GM21786 (cell line): Measurements from ENCODE around the gene RAB11FIP4.
"Not testable (repeated sequence)": the region's sequence is repeated elsewhere in the genome, so short reads cannot be mapped to it uniquely, and the experiment has no call there.

Experiments
- ATAC-seq: cut with Tn5 transposase; IDR thresholded peaks from one replicate; pipeline ENCODE4 v1.9.1; 2021; ENCODE audit not compliant: unreplicated experiment

RAB11FIP4 gene, protein sequence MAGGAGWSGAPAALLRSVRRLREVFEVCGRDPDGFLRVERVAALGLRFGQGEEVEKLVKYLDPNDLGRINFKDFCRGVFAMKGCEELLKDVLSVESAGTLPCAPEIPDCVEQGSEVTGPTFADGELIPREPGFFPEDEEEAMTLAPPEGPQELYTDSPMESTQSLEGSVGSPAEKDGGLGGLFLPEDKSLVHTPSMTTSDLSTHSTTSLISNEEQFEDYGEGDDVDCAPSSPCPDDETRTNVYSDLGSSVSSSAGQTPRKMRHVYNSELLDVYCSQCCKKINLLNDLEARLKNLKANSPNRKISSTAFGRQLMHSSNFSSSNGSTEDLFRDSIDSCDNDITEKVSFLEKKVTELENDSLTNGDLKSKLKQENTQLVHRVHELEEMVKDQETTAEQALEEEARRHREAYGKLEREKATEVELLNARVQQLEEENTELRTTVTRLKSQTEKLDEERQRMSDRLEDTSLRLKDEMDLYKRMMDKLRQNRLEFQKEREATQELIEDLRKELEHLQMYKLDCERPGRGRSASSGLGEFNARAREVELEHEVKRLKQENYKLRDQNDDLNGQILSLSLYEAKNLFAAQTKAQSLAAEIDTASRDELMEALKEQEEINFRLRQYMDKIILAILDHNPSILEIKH

DNA sequence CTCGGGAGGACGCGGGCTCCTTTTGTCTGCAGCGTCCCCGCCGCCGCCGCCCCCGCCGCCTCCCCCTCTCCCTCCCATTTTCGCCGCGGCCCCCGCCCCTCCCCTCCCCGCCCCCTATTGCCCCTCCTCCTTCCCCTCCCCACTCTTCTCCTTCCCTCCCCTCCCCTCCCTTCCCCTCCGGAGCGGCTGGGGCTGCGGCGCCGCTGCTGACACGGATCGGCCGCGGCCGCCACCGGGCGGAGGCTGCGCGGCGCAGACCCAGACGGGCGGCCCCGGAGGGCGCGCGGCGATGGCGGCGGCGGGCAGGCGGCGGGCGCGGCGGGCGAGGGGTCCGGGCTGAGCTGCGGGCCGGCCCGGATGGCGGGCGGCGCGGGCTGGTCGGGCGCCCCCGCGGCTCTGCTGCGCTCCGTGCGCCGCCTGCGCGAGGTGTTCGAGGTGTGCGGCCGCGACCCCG, at the start of gene RAB11FIP4:
Gene RAB11FIP4 (plus strand): TSS at position 180 of the 454 bp plus-strand sequence. CDS start 178 bp downstream, at position 358.
- no peak for ATAC-seq

DNA sequence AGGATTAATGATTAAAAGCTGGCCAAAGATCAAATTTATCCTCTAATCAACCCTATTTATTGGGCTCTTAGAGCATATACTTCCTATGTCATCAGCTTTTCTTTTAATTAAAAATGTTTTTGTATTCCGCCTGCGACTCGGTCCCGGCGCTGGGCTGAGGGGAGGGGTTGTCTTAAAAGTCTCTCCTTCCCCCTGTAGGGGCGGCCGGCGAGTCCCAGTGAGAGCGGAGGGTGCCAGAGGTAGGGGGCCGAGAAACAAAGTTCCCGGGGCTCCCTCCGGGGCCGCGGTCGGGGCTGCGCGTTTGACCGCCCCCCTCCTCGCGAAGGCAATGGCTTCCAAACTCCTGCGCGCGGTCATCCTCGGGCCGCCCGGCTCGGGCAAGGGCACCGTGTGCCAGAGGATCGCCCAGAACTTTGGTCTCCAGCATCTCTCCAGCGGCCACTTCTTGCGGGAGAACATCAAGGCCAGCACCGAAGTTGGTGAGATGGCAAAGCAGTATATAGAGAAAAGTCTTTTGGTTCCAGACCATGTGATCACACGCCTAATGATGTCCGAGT, 46.2 kb upstream of the RAB11FIP4 start:
- not testable (repeated sequence) for ATAC-seq

DNA sequence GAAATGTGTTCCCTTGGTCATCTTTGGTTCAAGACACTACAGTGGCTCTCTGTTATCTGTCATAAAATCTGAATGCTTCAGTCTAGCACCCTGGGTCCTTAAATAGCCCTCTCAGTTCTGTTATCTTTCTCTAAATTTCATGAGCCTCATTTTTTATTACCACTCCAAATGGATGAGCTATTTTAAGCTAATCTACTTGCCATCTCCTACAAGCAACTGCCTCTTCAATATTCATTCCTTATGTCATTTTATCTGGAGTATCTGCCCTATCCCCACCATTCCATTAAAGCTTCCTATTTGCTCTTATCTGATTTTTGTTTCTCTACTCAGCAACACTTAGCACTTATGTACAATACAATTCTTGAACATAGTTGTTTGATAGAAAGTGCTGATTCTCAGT, 42.0 kb upstream of the RAB11FIP4 start:
- no peak for ATAC-seq

DNA sequence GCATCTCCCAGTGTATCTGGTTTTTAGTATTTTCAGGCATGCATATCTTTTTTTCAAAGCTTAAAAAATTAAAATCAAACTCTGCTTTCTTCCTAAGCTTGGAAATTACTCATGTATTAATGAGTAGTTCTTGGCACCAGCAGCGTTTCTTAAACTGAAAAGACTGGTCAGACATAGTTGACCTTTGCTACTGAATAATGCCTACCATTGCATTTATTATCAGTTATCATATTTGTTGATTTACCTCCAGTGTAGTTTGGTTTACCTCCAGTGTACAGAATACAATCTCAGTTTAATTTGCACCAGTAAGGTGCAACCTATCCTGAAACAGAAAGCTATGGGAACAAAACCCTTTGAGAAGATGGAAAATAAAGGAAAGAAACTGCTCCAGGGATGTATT, 35.5 kb upstream of the RAB11FIP4 start:
- ATAC-seq = no peak

DNA sequence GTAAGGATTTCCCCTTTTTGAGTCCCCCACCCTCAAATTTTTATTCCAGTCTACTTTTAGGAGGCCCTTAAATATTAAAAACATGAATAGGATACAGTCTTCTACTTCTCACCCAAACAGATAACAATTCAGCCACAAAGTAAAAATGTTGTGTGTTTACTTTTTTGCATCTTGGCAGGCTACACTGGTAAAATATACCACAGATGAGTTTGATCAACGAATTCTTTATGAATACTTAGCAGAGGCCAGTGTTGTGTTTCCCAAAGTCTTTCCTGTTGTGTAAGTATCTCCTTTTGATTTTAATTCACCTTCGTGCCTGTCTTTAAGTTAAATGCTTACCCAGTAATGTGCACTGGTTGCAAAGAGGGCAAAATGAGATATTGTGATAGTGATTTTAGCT, 34.4 kb upstream of the RAB11FIP4 start:
- no peak for ATAC-seq

DNA sequence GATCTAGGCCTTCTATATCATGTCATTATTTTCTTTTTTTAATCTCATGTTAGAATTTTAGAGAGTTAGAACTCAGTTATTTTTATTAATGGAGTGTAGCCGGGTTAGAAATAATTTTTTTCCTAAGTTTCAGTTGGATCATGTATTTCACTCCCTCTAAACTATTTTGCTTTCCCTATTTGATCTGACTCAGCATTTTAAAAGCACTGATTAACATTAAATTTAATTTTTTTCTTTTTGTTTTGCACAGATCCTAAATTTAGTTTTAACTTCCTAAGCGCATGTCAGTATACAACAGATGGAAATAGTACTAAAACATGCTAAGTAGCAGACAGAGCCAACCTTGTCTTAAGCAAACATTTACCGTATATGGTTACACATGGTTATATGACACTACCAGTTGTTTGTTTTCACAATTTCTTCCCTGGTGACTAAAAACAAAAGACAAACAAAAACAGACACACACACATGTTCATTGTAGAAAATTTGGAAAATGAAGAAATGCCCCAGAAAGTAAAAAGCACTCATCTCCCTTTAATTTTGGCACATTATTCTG, 33.6 kb upstream of the RAB11FIP4 start:
- ATAC-seq = no peak

DNA sequence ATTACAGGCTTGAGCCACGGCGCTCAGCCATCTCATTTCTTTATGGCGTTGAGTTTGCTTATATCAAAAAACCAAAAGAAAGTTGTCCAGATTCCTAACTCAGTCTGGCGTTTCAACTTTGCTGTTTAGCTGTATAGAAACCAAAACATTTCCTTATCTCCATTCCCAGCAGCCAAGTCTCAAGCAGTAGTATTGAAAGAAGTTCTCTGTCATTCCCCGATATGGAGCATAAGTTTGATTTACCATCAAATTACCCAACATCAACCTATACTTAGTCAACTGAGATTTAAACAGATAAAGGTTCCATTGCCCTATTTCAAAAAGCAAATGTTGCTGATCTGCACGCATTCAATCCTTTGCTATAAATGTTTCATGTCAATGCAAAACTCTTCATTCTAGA, 27.5 kb upstream of the RAB11FIP4 start:
- ATAC-seq = no peak

DNA sequence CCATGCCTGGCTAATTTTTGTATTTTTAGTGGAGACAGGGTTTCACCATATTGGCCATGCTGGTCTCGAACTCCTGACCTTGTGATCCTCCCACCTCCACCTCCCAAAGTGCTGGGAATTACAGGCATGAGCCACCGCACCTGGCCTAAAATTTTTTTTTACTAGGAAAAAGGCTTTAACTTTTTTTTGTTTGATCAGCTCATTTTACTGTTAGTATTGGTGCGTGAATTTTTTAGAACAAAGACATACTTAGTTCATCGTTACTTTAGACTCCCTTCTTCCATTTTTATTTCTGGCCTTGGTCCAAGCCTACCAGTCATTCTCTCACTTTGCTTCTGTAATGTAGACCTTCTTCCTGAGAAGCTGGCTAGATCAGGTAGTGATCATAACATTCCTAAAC, 25.4 kb upstream of the RAB11FIP4 start:
- no peak for ATAC-seq

DNA sequence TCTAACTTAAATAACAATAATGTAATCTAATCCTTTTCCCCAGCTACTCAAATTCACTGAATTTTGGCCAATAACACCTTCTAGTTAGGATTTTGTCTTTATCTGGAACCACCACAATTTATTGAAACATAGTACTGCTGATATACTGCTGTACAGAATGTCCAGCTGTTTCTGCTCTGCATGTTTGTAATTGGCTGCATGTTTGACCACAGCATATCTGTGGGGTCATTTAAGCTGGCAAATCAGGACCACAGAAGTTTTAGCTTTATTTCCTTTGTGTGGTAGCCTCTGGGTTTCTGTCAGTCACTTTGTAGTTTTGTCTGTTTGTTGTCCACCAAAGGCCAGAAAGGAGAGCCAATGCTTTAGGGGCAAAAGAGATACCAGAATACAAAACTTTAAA, 22.2 kb upstream of the RAB11FIP4 start:
- no peak for ATAC-seq

DNA sequence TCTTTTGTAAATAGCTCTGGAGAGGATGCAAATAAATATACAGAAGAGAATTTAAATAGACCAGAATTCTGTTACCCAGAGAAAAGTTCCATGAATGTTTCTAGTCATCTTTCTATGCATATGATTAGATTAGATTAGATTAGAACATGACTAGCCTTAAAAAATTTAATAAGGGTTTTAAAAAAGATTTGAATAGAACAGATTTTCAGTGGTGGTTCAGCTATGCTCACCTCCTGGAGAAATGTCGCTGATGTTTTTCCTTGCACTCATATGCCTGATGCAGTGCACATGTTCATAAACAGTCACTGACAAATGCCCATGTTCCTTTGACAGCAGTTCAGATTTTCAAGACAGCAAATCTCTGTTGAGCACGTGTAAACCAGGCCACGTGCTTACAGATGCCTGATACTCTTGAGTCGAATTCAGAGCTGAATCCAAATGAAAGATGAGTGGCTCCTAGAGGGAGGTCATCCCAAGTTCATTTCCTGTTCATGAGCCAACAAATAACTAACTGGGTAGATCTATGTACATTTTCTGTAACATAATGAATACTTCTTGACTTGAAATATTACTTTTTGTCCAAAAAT, 19.9 kb upstream of the RAB11FIP4 start:
- no peak for ATAC-seq

DNA sequence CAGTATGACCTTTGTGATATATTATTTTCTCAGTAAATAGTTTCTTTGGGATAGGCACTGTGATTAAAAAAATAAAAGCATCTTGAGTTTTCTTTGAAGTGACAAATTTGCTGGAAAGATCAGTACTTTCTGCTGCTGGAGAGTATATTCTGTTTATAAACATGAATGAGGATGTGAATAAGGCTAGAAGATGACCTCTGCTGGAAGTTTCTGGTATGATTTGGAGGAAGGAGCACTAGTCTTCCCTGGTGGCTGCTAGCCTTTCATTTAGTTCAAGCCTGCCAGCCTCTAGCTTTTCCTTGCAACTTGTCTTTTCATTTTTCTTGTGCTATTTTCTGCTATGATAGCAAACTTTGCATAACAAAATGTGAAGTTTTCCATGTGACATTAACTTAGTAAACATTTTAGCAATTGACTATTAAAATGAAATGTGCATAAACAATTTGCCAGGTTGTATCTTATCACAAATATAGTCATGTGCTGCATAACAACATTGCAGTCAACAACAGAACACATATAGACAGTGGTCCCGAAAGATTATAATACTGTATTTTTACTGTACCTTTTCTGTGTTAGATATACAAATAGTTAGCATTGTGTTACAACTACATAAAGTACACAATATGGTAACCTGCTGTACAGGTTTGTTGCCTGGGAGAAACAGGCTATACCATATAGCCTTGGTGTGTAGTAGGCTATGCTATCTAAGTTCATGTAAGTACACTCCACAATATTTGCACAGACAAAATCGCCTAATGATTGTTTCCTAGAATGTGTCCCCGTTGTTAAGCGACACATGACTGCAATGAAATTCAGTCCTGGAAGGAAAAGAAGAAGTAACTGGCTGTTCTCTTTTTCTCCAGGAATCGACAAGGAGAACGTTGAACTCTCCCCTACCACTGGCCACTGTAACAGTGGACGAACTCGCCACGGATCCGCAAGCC, 18.1 kb upstream of the RAB11FIP4 start:
- ATAC-seq = no peak

DNA sequence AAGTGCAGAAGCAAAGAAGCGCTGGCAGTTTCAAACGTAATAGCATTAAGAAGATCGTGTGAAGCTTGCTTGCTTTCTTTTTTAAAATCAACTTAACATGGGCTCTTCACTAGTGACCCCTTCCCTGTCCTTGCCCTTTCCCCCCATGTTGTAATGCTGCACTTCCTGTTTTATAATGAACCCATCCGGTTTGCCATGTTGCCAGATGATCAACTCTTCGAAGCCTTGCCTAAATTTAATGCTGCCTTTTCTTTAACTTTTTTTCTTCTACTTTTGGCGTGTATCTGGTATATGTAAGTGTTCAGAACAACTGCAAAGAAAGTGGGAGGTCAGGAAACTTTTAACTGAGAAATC, 17.4 kb upstream of the RAB11FIP4 start:
- no peak for ATAC-seq

DNA sequence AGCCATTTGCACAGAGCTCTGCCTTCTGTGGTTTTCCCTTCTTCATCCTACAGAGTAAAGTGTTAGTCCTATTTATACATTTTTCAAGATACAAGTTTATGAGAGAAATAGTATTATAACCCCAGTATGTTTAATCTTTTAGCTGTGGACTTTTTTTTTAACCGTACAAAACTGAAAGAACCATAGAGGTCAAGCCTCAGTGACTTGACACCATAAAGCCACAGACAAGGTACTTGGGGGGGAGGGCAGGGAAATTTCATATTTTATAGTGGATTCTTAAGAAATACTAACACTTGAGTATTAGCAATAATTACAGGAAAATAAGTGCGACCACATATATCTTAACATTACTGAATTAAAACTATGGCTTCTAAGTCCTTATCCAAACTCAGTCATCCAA, 17.0 kb upstream of the RAB11FIP4 start:
- ATAC-seq = no peak

DNA sequence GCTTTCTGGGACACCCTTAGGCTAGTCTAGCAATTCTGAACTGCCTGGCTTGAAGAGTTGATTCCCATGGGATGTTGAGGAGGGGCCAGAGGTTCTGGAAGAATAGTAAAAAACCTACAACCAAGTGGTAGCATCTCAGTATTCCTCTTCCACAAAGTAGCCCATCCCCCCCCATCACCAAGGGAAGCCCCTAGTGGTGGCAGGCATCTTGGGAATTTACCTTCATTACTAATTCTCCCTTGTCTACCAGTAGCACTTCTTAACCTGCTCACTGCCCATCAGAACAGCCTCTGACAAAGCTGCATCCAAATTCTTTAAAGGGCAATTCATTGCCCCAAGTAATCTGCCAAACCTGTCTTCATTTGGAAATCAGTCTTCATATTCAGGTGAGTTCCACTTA, 12.8 kb upstream of the RAB11FIP4 start:
- ATAC-seq = no peak

DNA sequence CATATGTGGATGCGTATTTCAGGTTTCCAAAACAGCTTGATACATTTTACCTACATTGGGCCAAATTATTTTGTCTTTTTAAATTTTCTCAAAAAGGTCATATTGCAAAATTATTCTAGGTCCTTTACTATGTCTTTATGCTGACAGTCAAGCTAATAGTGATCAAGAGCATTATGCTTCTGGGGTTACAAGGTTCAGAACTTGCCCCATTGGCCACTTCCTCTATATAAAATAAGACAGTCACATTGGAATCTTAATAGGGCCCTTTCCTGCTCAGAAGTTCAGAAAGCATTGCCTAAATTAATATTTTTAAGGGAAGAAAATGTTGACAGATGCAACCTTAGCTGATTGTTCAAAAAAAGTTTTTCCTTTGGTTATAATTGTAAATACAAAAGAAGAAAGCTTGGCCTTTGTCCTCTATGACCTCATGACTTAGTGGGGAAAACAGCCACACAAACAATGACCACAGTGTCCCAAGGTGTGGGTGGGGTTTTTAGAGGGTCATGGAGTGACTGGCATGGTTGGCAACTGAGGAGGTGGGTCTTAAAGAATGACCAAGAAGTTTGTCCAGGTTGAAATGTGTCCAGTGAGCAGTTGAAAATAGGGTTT, 11.8 kb upstream of the RAB11FIP4 start:
- no peak for ATAC-seq

DNA sequence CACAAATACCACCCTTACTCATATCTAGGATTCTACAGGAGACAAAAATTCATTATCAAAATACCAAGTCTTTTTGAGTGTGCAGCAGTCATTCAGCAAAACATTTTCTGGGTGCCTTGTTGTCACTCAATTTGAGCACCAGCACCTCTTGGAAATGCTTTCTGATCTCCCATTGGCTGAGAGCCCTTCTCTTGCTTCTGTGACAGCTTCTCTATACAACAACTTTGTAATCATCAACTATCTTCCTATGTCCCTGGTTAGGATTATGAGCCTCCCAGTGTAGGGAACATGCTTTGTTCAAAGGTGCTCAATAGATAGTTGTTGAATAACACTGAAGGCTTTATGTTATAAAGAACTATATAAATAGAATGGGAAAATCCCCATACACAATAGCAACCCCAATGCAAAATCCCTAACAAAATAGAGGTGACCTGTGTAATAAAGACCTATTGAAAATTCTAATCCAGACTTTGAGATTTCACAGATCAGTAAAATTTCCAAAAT, 10.3 kb upstream of the RAB11FIP4 start:
- ATAC-seq = no peak

DNA sequence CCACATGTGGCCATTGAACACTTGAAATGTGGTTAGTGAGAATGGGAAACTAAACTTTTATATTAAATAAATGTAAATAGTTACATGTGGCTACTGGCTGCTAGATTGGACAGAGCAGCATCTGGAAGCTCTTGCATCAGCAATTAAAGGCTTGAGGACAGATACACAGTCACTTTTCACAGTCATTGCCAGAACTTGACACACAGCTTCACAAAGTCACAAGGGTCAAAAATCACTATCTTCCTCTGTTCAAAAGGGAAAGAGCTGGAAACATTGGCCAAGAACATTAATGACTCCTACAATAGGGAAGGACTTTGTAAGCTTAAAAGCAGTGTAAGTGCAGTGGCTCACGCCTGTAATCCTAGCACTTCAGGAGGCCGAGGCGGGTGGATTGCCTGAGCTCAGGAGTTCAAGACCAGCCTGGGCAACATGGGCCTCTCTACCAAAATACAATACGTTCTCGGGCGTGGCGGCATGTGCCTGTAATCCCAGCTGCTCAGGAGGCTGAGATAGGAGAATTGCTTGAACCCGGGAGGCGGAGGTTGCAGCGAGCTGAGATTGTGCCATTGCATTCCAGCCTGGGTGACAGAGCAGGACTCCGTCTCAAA, 8.7 kb upstream of the RAB11FIP4 start:
- ATAC-seq = not testable (repeated sequence)

DNA sequence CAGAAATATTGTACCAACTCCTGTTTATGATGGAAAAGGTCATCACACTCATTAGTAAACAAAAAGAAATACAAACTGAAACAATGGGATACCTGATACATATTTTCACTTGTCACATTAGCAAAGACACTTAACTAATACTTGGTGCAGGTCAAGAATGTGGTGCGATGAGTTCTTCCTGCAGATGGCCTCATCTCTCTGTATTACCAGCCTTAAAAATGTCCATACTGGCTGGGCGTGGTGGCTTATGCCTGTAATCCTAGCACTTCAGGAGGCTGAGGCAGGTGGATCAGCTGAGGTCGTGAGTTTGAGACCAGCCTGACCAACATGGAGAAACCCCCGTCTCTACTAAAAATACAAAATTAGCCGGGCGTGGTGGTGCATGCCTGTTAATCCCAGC, 8.0 kb upstream of the RAB11FIP4 start:
- ATAC-seq = not testable (repeated sequence)
